ENCODE measurements around the gene HAPLN1.

Gene HAPLN1

DNA sequence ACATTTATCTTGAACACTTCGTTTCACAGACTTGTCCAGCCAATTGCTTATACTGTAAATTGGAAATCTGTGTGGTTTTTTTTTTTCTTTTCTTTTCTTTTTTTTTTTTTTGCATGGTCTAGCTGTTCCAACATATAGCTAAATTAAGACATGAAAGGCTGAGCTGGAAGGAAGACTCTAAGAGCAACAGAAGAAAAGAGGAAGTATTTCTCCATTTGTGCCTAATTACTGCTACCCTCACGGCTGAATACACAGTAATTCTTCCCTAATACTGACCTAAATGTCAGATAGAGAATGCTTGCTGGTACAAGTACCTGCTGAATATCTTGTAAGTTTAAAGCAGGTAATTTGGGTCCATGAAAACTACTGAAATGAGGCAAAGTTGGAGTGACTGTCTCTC lies 11.0 kb upstream of the HAPLN1 start:
- in situ Hi-C loops (cut with MboI; ENCODE audit: low pct_unique_long_range_greater_than_20kb, low sequenced_read_pairs, unreplicated experiment), result loop anchor here (25.0 kb wide), 1 partner anchor 531 kb away; no protein-coding TSS in a partner anchor
- TF ChIP-seq CTCF (IDR thresholded peaks at IDR 0.05; ENCODE audit: extremely low read depth, insufficient read depth, missing control alignments), result no peak
- no peak for DNase-seq (ENCODE audit: low spot score)

GRCh38 chr5:83729362-83729761 lies 8.7 kb upstream of the HAPLN1 start:
- no peak for TF ChIP-seq CTCF (IDR thresholded peaks at IDR 0.05; ENCODE audit: extremely low read depth, insufficient read depth, missing control alignments)
- in situ Hi-C loops (cut with MboI; ENCODE audit: low pct_unique_long_range_greater_than_20kb, low sequenced_read_pairs, unreplicated experiment), result loop anchor here (25.0 kb wide), 1 partner anchor 533 kb away; no protein-coding TSS in a partner anchor

DNA sequence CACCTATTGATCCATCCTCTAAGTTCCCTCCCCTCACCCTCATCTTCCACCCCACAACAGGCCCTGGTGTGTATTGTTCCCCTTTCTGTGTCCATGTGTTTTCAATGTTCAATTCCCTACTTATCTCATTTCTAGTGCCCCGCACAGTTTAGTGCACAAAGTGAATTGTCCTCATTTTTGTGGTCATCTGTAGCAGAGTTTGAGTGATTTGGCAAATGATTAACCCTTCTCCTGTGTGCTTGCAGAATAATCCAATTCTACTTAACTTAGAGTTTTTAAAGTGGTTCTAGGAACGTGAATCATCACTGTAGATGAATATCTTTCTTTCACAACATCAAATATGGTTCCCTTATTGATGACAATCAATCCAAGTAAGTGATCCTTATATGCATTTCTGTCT lies 6.3 kb upstream of the HAPLN1 start:
- in situ Hi-C loops (cut with MboI; ENCODE audit: low pct_unique_long_range_greater_than_20kb, low sequenced_read_pairs, unreplicated experiment), result loop anchor here (25.0 kb wide), 1 partner anchor 535 kb away; no protein-coding TSS in a partner anchor
- no peak for TF ChIP-seq CTCF (IDR thresholded peaks at IDR 0.05; ENCODE audit: extremely low read depth, insufficient read depth, missing control alignments)
- no peak for DNase-seq (ENCODE audit: low spot score)

More at GRCh38 chr5:83729362-83729761, 8.7 kb upstream of the HAPLN1 start:
- DNase-seq (ENCODE audit: low spot score), result no peak

GRCh38 chr5:83724935-83725334 lies 4.3 kb upstream of the HAPLN1 start:
- in situ Hi-C loops (cut with MboI; ENCODE audit: low pct_unique_long_range_greater_than_20kb, low sequenced_read_pairs, unreplicated experiment), result loop anchor here (25.0 kb wide), 1 partner anchor 537 kb away; no protein-coding TSS in a partner anchor
- DNase-seq (ENCODE audit: low spot score), result no peak
- TF ChIP-seq CTCF (IDR thresholded peaks at IDR 0.05; ENCODE audit: extremely low read depth, insufficient read depth, missing control alignments), result no peak

GRCh38 chr5:83724001-83724400 lies 3.3 kb upstream of the HAPLN1 start:
- no peak for DNase-seq (ENCODE audit: low spot score)
- in situ Hi-C loops (cut with MboI; ENCODE audit: low pct_unique_long_range_greater_than_20kb, low sequenced_read_pairs, unreplicated experiment), result no loop called here
- TF ChIP-seq CTCF (IDR thresholded peaks at IDR 0.05; ENCODE audit: extremely low read depth, insufficient read depth, missing control alignments), result no peak

DNA sequence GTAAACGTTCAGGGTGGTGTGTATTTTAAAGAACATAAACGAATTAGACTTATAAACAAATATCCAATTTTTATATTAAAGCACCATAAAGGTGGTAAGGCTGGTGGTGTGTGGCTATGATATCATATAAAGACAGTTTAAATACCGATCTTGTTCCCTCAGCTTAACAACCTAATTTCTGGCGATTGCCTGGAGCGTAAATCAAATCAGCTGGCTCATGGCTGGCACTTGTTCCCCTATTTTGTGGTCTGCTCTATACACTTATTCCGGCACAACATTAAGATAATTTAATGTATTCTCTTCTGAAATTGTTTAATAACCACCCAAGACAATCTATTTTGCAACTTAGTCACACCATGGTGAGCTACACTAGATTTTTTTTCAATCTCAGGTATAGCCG lies 2.4 kb upstream of the HAPLN1 start:
- TF ChIP-seq CTCF (IDR thresholded peaks at IDR 0.05; ENCODE audit: extremely low read depth, insufficient read depth, missing control alignments), result no peak
- DNase-seq (ENCODE audit: low spot score), result no peak
- in situ Hi-C loops (cut with MboI; ENCODE audit: low pct_unique_long_range_greater_than_20kb, low sequenced_read_pairs, unreplicated experiment), result no loop called here
